Gastroesophageal sphincter (tissue), 2 donors: ENCODE data around the gene MARCHF2.

Experiments used
- POLR2A ChIP-seq, 2 donors: fragments of 450-650 bp; IDR thresholded peaks; one replicate each; pipeline ENCODE4 v1.6.1; 2017; ENCODE audit warnings: antibody characterized with exemption in 2 of 2, mild to moderate bottlenecking in 2 of 2, moderate library complexity in 1 of 2
- POLR2AphosphoS5 ChIP-seq: sonication (generic); formaldehyde crosslinking; IDR thresholded peaks from one replicate; pipeline ENCODE4 v1.6.1; 2017; ENCODE audit warnings: antibody characterized with exemption

- no peak for TF ChIP-seq POLR2AphosphoS5
- TF ChIP-seq POLR2A (IDR thresholded peaks at IDR 0.05), result no peak
Observed at GRCh38 chr19:8401981-8402411, 11.1 kb upstream of the MARCHF2 start.
